Frontal cortex (tissue), 4 donors: Measurements from ENCODE around the gene CENPS. TPM values are rescaled to one million over a fixed set of nuclear protein-coding genes. Genes with fewer than 3 reads are reported as not detected.

ENCODE experiments used
- DNase-seq, 2 donors: peaks; one replicate each; pipeline ENCODE4 v3.0.0; 2012; ENCODE audit warnings: low spot score in 2 of 2
- FAIRE-seq: peaks from 2 replicates; lab custom pipeline; 2012; peaks lifted over from hg19 to GRCh38; lab: Jason Lieb, UNC
- total RNA-seq: library from RNA; depleted of rRNA; stranded (reverse); fragments of >200 nt; gene quantifications from one replicate; pipeline ENCODE4 v1.2.3, GENCODE V29; 2014
- donor health status: control.
- donor health status: control.
- donor health status: control.

Gene CENPS
- total RNA-seq, 1 donor from 2014 or later = 11.0 TPM

- no peak for FAIRE-seq
- no peak for DNase-seq
Observed at GRCh38 chr1:10479296-10479695, 49.1 kb downstream of the CENPS start.

GRCh38 chr1:10480614-10481013 is 50.4 kb downstream of the CENPS start:
- DNase-seq (no peak), FAIRE-seq (no peak)

- DNase-seq (no peak), FAIRE-seq (no peak)
Observed at GRCh38 chr1:10484521-10484920, 54.3 kb downstream of the CENPS start.

- no peak for FAIRE-seq
- no peak for DNase-seq
Observed at GRCh38 chr1:10489291-10490055, 59.2 kb downstream of the CENPS start.

- FAIRE-seq (no peak), DNase-seq (no peak)
Observed at GRCh38 chr1:10490286-10490970, 60.2 kb downstream of the CENPS start.

Other genes starting within 250 kb of the CENPS start
- gene KIF1B, start 219.9 kb upstream of the CENPS start, total RNA-seq = 162 TPM
- 106 TPM for gene PGD, start 31.4 kb upstream of the CENPS start, total RNA-seq
- gene CORT, start 19.6 kb downstream of the CENPS start, total RNA-seq = 4.9 TPM
- 29.8 TPM for gene DFFA, start 42.1 kb downstream of the CENPS start, total RNA-seq
- gene PEX14, start 44.5 kb downstream of the CENPS start, total RNA-seq = 6.1 TPM